Dedifferentiated amniotic fluid mesenchymal stem cell (primary cell): ENCODE measurements around the gene LRP2.
"Not testable (repeated sequence)": the region's sequence is repeated elsewhere in the genome, so short reads cannot be mapped to it uniquely, and the experiment has no call there.

Source experiments
- DNase-seq: peaks from one replicate; pipeline ENCODE4 v3.0.0-alpha.2; 2016; ENCODE audit errors: extremely low spot score

LRP2 gene

DNA sequence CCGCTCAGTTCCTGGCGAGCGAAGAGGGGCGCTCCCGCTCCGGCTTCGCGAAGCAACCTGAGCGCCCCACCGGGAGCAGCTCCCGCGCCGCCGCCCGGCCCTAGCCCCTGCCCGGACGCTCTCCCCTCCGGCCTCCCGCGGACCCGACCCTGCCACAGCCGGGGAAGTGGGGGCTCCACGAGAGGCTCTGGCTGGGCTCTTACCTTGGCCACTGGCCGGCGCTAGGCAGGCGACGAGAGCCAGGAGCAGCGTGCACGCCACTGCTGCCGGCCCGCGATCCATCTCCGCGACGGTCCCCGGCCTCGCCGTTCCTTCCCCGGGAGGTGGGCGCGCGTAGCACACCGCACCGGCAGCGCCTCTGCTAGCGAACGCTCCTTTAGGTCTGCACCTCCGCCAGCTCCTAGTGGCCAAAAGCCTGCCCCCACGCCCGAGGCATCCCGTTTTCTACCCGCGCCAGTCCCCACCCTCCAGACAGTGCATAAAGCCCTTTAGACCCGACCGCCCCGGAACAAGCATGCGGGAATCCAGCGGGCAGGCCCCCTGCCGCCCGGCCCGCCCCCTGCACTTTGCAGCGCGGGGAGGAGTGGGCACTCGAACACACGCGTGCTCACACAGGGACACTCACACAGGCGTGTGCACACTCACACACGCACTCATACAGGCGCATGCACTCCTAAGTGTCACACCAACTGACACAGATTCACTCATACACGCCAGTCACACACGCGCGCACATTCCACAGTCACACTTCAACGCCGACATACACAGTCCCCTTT, at the start of gene LRP2:
TSS of gene LRP2 (minus strand) at position 417 of the 776 bp plus-strand sequence. CDS start at position 282, 135 bp downstream.
- no peak for DNase-seq

DNA sequence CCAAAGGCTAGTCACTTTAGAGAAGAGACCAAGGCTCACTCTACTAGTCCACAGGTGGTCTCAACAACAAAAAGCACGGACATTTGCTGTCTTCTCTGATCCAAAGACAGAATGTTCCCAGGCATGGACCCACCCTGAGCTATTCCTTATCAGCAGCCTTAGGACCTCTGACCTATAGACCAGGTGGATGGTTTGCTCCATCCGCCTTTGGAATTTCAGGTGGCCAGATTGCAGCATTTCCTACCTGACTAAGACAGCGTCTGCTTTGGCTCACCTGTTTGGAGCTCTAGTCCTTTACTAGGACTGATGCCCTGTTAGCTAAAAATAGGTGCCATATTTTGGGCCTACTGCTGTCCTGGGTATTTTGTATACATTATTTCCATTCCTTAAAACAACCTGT, 44.6 kb upstream of the LRP2 start:
- DNase-seq: no peak

DNA sequence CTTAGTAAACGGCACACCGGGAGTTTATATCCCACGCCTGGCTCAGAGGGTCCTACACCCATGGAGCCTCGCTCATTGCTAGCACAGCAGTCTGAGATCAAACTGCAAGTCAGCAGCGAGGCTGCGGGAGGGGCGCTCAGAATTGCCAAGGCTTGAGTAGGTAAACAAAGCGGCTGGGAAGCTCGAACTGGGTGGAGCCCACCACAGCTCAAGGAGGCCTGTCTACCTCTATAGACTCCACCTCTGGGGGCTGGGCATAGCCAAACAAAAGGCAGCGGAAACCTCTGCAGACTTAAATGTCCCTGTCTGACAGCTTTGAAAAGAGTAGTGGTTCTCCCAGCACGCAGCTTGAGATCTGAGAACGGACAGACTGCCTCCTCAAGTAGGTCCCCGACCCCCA, 37.2 kb upstream of the LRP2 start:
- DNase-seq: not testable (repeated sequence)

DNA sequence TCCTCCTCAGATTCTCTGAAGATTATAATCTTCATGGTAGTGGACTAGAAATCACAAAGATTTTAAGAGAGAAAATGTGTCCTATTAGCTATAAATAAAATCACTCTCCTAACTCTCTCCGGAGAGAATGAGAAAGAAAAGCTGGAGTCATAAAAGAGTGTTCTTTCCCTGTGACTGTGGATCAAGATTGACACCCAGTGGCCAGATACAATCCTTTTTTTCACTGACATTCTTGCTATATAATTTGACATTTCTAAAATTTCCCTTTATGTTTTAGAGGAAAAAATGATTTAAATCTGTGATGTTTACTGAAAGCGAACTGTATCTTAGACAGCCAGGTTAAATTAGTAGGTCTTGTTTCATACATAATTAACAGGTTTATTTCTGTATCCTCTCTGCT, 35.4 kb upstream of the LRP2 start:
- peak; percentile 15 for DNase-seq

DNA sequence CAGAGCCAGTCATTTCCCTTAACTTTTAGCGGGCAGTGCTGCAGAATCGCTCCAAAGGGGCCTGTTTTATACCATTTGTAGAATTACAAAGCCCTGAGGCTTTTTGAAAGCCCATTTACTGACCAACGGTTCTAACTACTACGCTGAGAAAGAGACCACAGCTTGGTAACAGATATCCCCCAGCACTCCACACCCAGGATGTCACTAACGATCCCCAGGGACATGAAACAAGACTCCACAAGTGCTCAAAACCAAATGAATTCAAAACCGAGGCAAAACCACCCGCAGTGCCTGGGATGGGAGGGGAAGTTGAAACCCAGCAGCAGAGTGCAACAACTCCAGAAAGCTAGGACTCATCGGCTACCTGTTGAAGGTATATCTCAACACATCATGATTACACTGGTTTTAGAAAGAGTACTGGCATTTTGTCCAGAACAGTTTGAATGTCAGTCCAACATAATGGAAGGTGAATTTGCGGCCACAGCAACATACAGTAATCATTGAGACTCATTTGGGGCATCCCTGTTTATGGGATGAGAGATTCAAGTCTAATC, 33.6 kb upstream of the LRP2 start:
- DNase-seq: no peak

DNA sequence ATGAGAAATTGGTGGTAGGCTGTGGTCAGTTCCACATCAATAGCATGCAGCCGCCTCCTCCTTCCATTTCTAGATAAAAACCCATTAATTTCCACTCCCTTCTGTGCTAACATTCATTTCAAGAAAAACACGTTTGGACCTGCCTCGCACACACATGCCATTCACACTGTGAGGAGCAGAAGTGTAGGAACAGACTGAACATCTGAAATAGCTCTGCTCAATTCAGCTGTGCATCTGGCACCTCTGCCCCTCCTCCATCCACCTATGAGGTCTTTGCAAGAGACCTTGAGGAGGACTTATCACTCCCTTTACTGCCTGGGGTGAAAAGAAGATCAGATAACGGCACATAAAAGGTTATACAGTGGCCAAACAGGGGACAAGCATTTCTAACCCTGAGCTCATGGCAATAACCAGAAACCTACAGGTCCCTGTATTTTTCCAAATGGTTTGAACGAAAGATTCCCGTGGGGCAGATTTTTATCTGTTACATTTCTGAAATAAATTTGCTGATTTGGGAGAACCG, 30.8 kb upstream of the LRP2 start:
- DNase-seq: no peak

DNA sequence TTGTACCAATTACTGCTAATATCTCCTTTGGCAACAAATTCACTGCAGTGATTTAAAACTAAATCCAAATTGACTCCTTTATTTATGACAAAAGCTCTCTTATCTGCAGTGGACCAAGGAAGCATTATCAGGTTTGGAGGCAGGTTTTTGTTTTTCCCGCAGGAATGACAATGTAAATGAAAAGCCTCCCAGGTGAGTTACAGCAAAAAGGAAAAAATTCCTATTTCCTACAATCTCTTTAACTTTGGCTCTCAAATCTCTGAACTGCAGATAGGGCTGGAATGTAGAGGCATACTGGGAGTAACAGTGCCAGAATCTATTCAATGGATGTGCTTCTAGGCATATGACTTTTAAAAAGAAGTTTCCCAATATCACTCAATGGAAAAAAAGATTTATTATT, 28.9 kb upstream of the LRP2 start:
- no peak for DNase-seq

DNA sequence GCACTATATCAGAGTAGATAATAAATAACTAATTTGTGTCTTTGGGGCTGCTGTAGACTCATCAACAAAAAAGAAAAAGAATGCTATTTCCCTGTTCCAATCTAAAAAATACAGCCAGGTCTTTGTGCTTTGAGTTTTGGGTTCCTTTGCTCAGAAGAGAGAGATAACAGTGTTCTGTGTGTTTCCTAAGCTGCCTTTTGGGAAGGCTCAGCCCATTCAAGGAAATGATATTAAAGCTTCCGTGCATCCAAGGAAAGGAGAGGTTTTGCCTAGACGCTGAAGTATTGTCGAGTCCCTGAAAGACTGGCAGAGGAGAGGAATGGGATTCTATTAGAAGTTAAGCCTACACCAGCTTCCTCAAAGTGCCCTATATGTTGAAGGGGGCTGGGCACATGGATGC, 25.8 kb upstream of the LRP2 start:
- no peak for DNase-seq

DNA sequence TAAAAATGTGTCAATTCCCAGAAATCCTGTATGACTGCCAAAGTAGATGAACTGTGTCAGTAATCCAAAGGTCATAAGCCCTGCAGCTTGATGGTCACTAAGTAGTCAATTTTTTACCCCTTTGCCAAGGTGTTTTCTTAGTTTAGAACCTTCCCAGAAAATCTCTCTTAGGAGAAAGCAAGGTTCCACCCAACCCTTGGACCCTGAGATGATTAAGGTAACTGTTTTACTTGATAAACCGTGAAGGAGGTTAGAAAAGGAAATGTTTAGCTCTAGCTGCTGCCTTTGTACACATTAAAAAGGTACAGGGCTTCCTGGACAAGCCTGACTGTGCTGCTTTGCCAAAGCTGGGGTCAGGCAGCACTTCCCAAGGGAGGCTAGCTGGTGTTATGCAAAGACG, 24.4 kb upstream of the LRP2 start:
- DNase-seq: no peak

DNA sequence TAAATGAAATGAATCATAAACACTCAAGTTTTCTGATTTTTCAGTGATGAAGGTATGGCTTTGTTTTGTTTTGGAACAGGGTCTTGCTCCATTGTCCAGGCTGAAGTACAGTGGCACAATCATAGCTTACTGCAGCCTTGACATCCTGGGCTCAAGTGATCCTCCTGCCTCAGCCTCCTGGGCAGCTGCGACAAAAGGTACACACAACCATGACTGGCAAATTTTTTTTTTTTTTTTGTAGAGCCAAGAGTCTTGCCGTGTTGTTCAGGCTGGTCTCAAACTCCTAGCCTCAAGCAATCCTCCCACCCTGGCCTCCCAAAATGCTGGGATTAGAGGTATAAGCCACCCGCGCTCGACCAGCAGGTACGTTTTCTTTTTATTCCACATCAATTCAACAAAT, 22.5 kb upstream of the LRP2 start:
- no peak for DNase-seq

DNA sequence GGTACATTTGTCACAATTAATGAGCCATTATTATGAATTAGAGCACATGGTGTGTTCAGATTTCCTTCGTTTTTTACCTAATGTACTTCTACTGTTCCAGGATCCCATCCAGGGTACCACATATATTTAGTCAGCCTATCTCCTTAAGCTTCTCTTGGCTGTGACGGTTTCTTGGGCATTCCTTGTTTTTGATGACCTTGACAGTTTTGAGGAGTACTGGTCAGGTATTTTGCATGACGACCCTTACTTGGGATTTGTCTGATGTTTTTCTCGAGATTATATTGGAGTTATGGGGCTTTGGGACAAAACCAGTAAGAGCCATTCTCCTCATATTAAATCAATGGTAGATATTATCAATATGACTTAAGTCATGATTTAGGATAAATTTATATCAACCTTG, 10.2 kb upstream of the LRP2 start:
- no peak for DNase-seq

DNA sequence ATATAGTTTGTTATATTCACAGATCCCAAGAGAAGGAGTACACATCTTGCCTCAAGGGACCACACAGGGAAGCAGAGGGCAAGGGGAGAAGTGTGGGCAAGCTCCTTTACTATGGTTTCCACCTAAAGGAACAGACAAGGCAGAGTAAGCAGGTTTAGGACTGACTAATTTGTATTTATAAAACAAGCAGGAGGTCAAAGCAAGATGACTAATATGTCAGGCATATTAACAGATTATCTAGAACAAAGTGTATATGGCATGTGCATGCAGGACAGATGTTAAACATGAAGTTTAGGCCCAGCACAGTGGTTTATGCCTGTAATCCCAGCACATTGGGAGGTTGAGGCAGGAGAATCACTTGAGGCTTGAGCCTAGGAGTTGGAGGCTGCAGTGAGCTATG, 3.7 kb upstream of the LRP2 start:
- DNase-seq: no peak

DNA sequence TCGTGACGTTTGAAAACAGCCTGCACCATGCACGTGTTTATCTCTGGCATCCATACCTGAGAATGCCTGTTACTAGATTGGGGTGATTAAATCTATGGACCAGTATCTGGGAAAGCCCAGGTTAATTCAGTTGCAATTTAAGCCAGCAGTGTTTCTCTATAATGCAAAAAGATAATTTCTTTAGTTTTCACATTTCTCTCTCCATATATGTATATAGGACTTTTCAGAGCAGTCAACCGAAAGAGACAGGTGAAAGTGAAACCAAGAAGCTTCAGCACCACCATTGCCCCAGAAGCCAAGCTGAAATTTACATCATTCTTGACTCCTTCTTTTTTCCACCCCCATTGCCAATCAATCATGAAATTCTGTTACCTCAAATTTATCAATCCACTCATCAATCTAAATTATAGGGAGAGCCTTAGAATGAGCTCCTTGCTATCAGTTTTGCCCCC, 2.7 kb upstream of the LRP2 start:
- DNase-seq: no peak

DNA sequence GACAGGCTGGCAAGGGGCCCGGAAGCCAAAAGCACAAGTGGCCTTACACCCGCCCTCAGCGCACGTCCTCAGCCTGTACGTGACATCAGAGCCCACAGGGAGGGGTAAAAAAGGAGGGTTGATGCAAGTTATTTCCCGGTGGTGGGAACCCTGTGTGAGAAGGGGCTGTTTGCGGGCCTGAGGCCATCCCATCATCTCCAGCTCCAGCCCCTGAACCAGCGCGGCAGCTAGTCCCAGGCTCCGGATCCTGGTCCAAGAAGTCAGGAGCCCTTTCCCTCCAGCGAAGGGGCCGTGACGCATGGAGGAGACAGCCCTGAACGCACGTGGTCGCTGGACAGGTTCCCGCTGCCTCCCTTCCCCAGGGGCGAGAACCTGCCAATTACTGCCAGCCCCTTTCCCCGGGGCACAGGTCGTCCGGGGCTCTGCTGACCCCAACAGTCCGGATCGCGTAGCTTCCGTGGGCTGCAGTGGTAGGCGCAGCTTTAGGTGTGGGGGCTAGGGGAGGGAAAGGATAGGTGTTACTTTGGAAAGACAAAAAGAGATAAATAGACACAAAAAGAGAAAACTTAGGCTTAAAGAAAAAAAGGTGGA, 1.3 kb upstream of the LRP2 start:
- no peak for DNase-seq

DNA sequence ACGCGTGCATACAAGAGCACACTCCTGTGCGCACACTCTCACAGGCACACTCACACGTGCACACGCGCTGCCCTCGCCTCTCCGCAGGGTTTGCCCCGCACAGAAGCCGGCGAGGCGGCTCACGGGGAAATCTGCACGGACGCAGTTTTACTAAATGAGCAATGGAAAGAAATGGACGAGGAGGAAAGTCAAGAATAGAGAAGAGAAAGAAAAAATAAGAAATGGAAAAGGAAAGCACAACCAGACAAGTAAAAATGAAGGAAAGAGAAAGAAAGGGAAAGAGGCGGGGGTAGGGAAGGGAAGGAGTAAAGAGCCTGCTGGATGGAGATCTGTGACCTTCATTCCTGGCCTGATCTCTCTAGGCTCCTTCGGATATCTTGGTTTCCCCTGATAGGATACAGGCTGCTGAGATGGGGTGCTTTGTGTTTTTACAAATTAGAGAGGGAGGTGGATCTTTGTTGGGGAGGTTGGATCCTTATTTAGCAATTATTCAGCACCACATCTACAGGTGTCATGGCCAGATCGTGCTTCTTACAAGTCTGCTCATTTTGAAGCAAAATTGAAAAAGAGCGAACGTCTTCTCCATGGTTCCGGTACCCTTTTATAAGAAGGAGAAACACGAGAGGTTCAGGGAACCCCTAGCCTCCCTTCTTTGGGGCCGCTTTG, 693 bp upstream of the LRP2 start:
- DNase-seq: no peak

DNA sequence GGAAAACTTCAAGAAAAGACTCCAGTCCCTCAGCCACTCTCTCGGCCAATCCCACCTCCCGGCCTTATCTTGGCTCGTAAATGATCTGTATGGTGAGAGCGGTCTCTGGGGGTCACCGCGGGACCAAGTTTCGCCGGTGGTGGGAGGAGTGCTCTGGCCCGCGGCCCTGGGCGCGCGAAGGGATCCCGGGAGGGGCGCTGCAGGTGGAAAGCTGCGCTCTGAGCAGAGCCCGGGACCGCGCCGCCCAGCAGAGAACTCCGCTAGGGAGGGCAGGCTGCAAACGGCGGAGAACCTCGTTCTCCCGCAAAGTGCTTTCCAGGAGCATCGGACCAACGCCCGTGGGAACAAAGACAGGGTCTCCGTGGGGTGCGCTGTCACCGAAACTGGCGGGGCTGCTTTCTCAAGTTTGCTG, 622 bp downstream of the LRP2 start:
- DNase-seq: no peak

DNA sequence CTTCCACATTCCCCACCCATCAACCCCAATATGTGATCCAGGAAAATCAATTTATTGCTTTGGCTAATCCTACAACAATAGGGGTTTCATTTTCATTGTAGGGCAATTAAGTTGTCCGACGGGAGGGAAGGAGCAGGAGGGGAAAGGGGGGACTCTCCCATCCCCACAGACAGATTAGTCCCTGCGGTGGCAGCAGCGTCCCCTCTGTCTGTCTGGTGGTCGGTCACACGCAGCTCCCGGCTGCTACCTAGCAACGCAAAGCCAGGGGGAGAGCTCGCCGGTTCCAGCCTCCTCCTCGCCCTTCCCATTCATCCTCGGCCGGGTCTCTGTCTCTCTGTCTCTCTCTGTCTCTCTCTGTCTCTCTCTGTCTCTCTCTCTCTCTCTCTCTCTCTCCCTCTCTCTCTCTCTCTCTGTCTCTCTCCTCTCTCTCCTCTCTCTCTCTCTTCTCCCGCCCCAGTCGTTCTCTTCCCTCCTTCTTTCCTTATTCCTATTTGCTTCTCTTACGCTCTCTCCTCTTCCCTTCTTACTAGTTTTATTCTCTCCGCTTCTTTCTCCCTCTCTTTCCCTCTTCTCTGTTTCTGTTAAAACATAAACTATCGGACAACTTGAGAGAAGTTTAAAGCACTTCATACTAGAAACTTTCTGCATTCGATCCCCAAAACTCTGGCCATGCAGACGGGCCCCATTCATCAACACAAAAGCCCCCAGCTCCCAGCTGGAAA, 1.2 kb downstream of the LRP2 start:
- DNase-seq: no peak

DNA sequence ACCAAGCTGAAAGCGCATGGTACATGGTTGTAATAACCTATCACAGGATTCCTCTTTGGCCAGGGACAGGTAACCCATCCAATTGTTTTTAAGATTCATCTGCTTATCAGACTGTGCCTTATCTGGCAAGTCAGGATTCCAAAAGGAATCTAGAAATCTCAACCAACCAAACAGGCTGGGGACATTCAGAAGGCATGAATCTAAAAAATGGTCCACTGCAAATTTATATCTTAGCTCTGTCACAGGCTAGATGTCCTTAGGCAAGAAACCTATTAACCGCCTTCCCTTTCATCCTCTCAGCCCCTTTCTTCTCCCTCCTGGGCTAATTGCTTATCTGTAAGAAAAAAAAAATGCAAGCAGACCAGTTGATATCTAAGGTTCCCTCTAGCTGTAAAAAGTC, 4.3 kb downstream of the LRP2 start:
- no peak for DNase-seq

DNA sequence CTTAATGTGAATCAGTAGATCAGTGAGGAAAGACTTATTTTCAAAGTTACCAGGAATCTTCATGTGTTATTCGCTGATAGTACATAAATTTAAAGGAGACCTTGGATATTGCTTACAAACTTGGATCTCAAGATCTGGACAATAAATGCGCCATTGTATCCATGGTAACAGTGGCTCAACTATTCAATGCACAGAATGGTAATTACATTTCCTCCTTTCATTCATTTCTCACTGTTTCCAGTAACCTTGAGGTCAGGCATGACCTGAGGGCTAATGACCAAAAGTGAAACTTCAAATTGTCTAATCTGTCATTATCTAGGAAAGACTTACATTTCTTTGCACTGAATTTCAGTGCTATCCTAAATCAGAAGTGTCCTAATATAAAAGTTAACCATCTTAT, 8.1 kb downstream of the LRP2 start:
- DNase-seq: no peak

DNA sequence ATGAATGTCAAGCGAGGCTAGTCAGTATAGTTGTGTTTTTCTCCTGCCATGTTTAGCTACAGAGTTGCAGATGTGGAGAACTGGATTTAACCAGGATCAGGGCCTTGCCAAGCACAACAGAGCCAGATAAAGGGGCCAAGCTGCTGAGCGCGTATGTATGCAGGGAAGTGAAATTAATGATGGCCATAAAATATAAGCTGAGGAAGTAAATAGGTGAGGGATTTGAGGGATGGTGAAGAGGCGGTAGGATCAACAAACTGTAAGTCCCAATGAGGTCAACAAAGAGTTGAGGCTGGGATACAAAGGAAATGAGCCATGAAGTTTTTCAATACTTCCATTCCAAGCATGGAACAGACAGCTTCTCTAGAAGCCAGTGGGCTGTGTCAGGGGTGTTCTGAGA, 10.6 kb downstream of the LRP2 start:
- DNase-seq: no peak

DNA sequence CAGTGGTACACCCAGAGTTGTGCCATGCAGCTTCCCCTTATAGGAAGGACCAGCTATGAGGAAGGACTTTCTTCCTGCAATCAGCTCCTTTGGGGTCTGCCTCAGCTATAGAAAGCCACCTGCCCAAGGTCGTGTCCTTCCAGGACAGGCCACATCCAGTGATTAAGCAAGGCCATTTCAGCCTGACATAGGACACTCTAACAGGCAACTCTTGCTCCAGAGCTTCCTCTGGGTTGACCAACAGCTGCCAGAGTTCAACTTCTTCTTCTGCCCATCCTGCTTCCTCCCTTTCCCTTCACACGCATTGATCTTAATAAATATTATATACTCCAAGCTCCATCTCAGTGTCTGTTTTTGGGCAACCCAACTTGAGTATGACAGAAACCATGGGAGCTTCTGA, 12.8 kb downstream of the LRP2 start:
- DNase-seq: no peak
